H7 (cell line): ENCODE results near the gene SHMT1. TPM values are rescaled to one million over a fixed set of nuclear protein-coding genes. Genes with fewer than 3 reads are reported as not detected.
"Not testable (repeated sequence)": the region's sequence is repeated elsewhere in the genome, so short reads cannot be mapped to it uniquely, and the experiment has no call there.

Experiments
- DNase-seq: peaks from one replicate; pipeline ENCODE4 v3.0.0; 2012
- H3K27me3 ChIP-seq: 2 replicates; pipeline ENCODE4 v1.6.0; 2011; ENCODE audit warnings: mild to moderate bottlenecking, low read length; ENCODE audit not compliant: control insufficient read depth, insufficient read depth
- H3K36me3 ChIP-seq: replicated peaks from 2 replicates; pipeline ENCODE4 v1.5.1; 2011; ENCODE audit warnings: low read length; ENCODE audit not compliant: control insufficient read depth, insufficient read depth
- H3K4me3 ChIP-seq: 2 replicates; pipeline ENCODE4 v1.5.1; 2011; ENCODE audit warnings: low read depth, mild to moderate bottlenecking, control low read depth, low read length, moderate library complexity; ENCODE audit not compliant: insufficient read depth
- total RNA-seq: library from RNA; depleted of rRNA; stranded (reverse); fragments of >200 nt; shearing (Covaris generic); gene quantifications from 2 replicates; pipeline ENCODE4 v1.2.3, GENCODE V29; 2014

Gene SHMT1
- total RNA-seq, 1 experiment from 2014 or later: 85.7 TPM

DNA sequence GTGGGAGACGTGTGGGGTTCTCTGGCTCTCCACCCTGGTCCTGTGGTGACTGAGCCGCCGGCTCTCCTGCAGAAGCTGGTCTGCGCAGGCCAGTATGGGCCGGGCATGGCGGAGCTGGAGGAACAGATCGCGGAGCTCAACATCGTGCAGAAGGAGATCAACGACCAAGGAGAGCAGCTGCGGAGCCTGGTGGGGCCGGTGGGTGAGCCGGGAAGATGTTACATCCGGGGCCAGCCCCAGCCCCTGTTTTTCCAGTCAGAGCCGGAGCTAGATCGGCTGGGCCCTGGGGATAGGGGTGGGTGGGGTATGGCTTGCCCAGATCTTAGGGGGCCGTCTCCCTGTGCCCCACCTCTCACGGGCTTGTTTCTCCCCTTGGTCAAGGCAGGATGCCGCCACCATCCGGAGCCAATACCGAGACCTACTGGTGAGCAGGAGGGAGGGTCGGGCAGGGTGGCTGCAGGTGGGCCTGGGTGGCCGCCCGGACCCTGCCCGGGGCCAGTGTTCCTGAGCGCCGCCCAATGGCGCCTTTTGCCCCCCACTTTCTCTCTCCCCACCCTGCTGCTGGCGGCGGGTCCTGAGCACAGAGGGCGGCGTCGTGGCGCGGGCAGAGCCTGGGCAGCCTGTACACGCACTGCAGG lies 19.2 kb upstream of the SHMT1 start:
- Histone ChIP-seq H3K4me3 (no peak overlapping the region), H3K27me3 (no peaks in the 10 kb centered on the region), H3K36me3 (no peaks in the 10 kb centered on the region)
- DNase-seq: peak; percentile 51

DNA sequence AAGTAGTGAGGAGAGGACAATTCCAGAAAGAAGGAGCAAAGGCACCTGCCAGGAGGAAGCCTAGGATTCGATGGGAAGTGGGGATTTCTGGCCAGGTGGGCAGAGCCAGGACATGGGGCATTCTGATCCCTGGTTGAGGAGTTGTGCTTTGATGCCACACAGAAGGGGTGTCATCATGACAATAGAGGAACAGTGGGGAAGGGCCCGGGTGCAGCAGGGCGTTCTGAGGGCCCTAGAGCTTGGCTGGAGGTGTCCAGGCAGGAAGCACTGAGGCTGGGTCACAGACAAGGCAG lies 18.5 kb upstream of the SHMT1 start:
- DNase-seq: no peak
- Histone ChIP-seq H3K27me3 (no peaks in the 10 kb centered on the region), H3K4me3 (no peak overlapping the region), H3K36me3 (no peaks in the 10 kb centered on the region)

- H3K4me3 ChIP-seq: no peak overlapping the region
- DNase-seq: no peak
- no peaks in the 10 kb centered on the region for H3K27me3 ChIP-seq
- no peaks in the 10 kb centered on the region for H3K36me3 ChIP-seq
Measured at GRCh38 chr17:18381158-18381952, 18.0 kb upstream of the SHMT1 start.

GRCh38 chr17:18380471-18381157 lies 17.3 kb upstream of the SHMT1 start:
- no peaks in the 10 kb centered on the region for H3K36me3 ChIP-seq
- no peaks in the 10 kb centered on the region for H3K27me3 ChIP-seq
- DNase-seq: peak; percentile 31
- H3K4me3 ChIP-seq: no peak overlapping the region

DNA sequence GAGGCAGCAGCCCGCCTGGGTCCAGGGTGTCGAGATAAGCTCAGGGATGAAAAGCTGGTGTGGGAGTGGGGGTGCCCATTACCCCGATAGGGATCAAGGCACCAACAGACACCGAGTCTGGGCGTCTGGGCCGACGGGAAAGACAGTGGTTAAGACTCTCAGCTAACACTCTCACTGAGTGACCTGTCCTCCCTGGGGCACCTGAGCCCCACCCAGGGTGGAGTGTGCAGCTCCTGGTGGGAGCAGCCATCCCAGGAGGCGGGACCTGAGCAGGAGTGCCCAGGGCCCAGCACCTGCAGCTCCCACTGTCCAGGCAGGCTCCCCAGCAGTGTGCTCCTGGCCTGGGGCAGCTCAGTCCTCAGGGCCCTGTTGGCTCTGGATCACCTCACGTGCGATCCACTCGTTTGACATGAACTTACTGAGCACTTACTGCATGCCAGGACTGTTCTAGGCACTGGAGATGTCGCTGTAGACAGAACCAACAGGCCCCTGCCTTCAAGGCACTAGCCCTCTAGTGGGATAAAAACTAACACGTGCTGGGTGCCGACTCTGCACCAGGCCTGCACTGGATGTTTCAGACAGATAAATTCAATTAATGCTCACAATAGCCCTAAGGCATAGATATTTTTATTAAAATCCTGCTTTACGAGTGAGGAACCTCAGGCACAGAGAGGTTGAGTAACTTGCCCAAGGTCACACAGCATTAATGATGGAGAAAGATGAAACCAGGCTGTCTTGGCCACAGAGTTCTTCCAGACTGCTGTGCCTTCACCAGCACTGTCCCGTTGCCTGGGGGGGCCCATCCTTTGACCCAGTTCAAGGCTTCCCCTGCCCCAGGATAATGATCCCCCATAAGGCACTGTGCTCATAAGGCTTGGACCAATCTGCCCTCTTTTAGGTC lies 16.1 kb upstream of the SHMT1 start:
- no peak overlapping the region for H3K4me3 ChIP-seq
- no peaks in the 10 kb centered on the region for H3K36me3 ChIP-seq
- no peaks in the 10 kb centered on the region for H3K27me3 ChIP-seq
- no peak for DNase-seq

GRCh38 chr17:18378614-18379013 lies 15.3 kb upstream of the SHMT1 start:
- not testable (repeated sequence) for H3K36me3 ChIP-seq, DNase-seq, H3K27me3 ChIP-seq, H3K4me3 ChIP-seq

GRCh38 chr17:18378205-18378505 lies 14.8 kb upstream of the SHMT1 start:
- no peak for DNase-seq

GRCh38 chr17:18377437-18378204 lies 14.3 kb upstream of the SHMT1 start, which contains the start of gene EVPLL:
Gene EVPLL (plus strand): TSS chr17:18377778. CDS start chr17:18380938, 3,160 bp downstream.
- H3K27me3 ChIP-seq: no peaks in the 10 kb centered on the region
- peak; percentile 37 for DNase-seq
- no peaks in the 10 kb centered on the region for H3K36me3 ChIP-seq
- H3K4me3 ChIP-seq: no peak within 1 kb of the TSS

More at GRCh38 chr17:18378205-18378505, 14.8 kb upstream of the SHMT1 start:
- no peak overlapping the region for H3K4me3 ChIP-seq
- H3K27me3 ChIP-seq: no peaks in the 10 kb centered on the region
- H3K36me3 ChIP-seq: no peaks in the 10 kb centered on the region

- Histone ChIP-seq H3K27me3 (no peaks in the 10 kb centered on the region), H3K4me3 (no peak overlapping the region), H3K36me3 (no peaks in the 10 kb centered on the region)
- no peak for DNase-seq
Measured at GRCh38 chr17:18374216-18374615, 10.9 kb upstream of the SHMT1 start.

DNA sequence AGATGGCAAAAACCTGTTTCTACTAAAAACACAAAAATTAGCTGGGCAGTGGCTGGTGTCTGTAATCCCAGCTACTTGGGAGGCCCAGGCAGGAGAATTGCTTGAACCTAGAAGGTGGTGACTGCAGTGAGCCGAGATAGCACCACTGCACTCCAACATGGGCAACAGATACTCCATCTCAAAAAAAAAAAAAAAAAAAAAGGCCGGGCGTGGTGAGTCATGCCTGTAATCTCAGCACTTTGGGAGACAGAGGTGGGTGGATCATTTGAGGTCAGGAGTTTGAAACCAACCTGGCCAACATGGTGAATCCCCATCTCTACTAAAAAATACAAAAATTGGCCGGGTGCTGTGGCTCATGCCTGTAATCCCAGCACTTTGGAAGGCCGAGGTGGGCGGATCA lies 9.8 kb upstream of the SHMT1 start:
- not testable (repeated sequence) for H3K36me3 ChIP-seq, H3K4me3 ChIP-seq, DNase-seq

GRCh38 chr17:18371455-18371854 lies 8.1 kb upstream of the SHMT1 start:
- Histone ChIP-seq H3K36me3 (no peaks in the 10 kb centered on the region), H3K4me3 (no peak overlapping the region), H3K27me3 (no peaks in the 10 kb centered on the region)
- DNase-seq: no peak

More for the DNA sequence above, 9.8 kb upstream of the SHMT1 start:
- not testable (repeated sequence) for H3K27me3 ChIP-seq

- no peak for DNase-seq
- Histone ChIP-seq H3K36me3 (no peaks in the 10 kb centered on the region), H3K4me3 (no peak overlapping the region)
Measured at GRCh38 chr17:18370761-18371160, 7.4 kb upstream of the SHMT1 start.

DNA sequence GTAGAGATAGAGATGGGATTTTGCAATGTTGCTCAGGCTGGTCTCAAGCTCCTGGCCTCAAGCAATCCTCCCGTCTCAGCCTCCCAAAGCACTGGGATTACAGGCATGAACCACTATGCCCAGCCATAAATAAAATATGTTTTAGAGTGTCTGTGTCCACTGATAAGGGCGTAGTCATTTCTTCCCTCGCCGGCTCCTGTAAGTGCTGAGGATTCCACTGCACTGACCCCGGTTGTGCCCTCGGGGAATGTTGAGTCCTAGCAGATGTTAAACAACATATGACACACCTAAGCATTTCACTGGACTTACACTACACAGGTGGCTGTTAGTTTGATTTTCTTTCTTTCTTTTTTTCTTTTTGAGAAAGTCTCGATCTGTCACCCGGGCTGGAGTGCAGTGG lies 5.6 kb upstream of the SHMT1 start:
- Histone ChIP-seq H3K27me3 (no peaks in the 10 kb centered on the region), H3K36me3 (no peaks in the 10 kb centered on the region), H3K4me3 (no peak overlapping the region)
- DNase-seq: no peak

More at GRCh38 chr17:18370761-18371160, 7.4 kb upstream of the SHMT1 start:
- H3K27me3 ChIP-seq: no peaks in the 10 kb centered on the region

GRCh38 chr17:18364166-18364565 lies 816 bp upstream of the SHMT1 start:
- Histone ChIP-seq H3K36me3 (peaks cover 1% of the 10 kb centered on the region; the same call in 1 of the 2 replicates), H3K4me3 (no peak overlapping the region), H3K27me3 (no peaks in the 10 kb centered on the region)
- no peak for DNase-seq
